H1 (cell line): ENCODE data around the gene CLMP. TPM values are rescaled to one million over a fixed set of nuclear protein-coding genes. Genes with fewer than 3 reads are reported as not detected.

ENCODE experiments used
- FOSL1 ChIP-seq: IDR thresholded peaks from 2 replicates; pipeline ENCODE4 v1.6.1; 2011; ENCODE audit warnings: mild to moderate bottlenecking, low read depth, low read length, moderate library complexity; ENCODE audit not compliant: insufficient read depth
- HDAC2 ChIP-seq, 2 experiments: fragments of 300-600 bp in 1 of 2; sonication (generic) in 1 of 2; IDR thresholded peaks; 2 replicates each; pipeline ENCODE4 v1.6.1; 2011 to 2012; ENCODE audit warnings: low read depth in 2 of 2, low read length in 2 of 2, mild to moderate bottlenecking in 2 of 2, moderate library complexity in 2 of 2, borderline replicate concordance in 1 of 2, inconsistent platforms in 1 of 2
- TAF7 ChIP-seq: optimal IDR thresholded peaks from 2 replicates; pipeline ENCODE3; 2011; ENCODE audit warnings: low read depth, mild to moderate bottlenecking, inconsistent platforms, low read length, moderate library complexity, borderline replicate concordance
- polyA plus RNA-seq, 7 experiments: library from polyadenylated mRNA; depleted of rRNA in 3 of 7; stranded (reverse) in 5 of 7; unstranded in 2 of 7; fragments of >200 nt in 5 of 7; fragments of 200-250 nt in 2 of 7; gene quantifications; 1 replicate in 5 of 7; 2 replicates in 1 of 7; 4 replicates in 1 of 7; pipeline versions ENCODE4 v1.2.1 to v1.2.3, GENCODE V29; 2011 to 2013; ENCODE audit warnings: missing spikeins in 2 of 7, mixed read lengths in 2 of 7
- total RNA-seq: library from RNA; stranded (reverse); fragmentation: NEBNext Ultra II Directional; extraction: Animal tissue kit (Norgen Biotek cat#: 25700); gene quantifications from 2 replicates; pipeline ENCODE4 v1.2.1, GENCODE V29; 2021
- TF ChIP-seq, protein P1 (sequence below), 3 experiments: IDR thresholded peaks; 1 replicate in 2 of 3; 2 replicates in 1 of 3; pipeline versions ENCODE4 v1.5.1 to v1.6.1; 2011; ENCODE audit warnings: low read length in 3 of 3, mild to moderate bottlenecking in 3 of 3, inconsistent platforms in 2 of 3, low read depth in 1 of 3, moderate library complexity in 1 of 3; ENCODE audit not compliant: insufficient read depth in 1 of 3; ENCODE audit errors: control extremely low read depth in 1 of 3

Gene CLMP
- total and polyA plus RNA-seq, 2 of the 8 experiments (the other 6 are each of a cell fraction or from before 2014, with no cell fraction given): 9.9 to 24.1 TPM

DNA sequence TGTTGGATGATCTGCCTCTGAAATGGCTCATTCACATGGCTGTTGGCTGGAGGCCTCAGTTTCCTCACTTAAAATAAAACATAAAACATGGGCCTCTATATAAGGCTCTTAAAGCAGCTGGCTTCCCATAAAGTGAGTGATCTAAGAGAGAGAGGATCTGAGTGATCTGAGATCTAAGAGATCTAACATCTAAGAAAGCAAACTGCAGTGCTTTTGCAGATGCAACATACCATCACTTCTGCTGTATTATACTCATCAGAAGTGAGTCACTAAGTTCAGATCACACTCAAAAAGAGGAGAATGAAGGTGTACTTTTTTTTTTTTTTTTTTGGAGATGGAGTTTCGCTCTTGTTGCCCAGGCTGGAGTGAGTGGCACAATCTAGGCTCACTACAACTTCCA lies 115.0 kb downstream of the CLMP start (continued):
- TF ChIP-seq, protein P1, sequence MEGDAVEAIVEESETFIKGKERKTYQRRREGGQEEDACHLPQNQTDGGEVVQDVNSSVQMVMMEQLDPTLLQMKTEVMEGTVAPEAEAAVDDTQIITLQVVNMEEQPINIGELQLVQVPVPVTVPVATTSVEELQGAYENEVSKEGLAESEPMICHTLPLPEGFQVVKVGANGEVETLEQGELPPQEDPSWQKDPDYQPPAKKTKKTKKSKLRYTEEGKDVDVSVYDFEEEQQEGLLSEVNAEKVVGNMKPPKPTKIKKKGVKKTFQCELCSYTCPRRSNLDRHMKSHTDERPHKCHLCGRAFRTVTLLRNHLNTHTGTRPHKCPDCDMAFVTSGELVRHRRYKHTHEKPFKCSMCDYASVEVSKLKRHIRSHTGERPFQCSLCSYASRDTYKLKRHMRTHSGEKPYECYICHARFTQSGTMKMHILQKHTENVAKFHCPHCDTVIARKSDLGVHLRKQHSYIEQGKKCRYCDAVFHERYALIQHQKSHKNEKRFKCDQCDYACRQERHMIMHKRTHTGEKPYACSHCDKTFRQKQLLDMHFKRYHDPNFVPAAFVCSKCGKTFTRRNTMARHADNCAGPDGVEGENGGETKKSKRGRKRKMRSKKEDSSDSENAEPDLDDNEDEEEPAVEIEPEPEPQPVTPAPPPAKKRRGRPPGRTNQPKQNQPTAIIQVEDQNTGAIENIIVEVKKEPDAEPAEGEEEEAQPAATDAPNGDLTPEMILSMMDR (IDR thresholded peaks at IDR 0.05; ENCODE audit: control extremely low read depth in 1 of 3, insufficient read depth in 1 of 3, low read depth in 1 of 3, low read length in 3 of 3): no peak
- TF ChIP-seq HDAC2 (IDR thresholded peaks at IDR 0.05; ENCODE audit: borderline replicate concordance in 1 of 2, low read depth in 2 of 2, low read length in 2 of 2) (no peak), TAF7 (no peak), FOSL1 (no peak)
